ENCODE results near the gene VAT1L. TPM values are rescaled to one million over a fixed set of nuclear protein-coding genes. Genes with fewer than 3 reads are reported as not detected.
"Not testable (repeated sequence)": the region's sequence is repeated elsewhere in the genome, so short reads cannot be mapped to it uniquely, and the experiment has no call there.

VAT1L gene
- total and polyA plus RNA-seq, 3 experiments from 2014 or later = not detected

DNA sequence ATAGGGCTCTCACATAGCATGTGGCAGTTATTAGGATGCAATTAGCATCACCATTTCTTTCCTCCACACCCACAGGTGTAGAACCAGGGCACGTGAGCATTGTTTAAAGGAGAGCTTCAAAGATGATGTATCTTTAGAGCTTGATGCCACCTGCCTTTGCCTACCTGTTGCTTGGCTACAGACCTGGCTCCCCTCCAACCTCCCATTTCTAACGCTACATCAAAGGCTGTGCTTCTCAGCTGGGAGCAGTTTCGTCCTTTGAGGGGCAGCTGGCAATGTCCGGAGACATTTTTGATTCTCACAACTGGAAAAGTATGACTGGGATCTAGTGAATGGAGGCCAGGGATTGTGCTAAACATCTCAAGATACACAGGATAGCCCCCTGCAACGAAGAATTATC is 155.4 kb downstream of the VAT1L start:
- Histone ChIP-seq H3K27me3 (ENCODE audit: insufficient read depth, low read length, poor library complexity, severe bottlenecking) (no peaks in the 10 kb centered on the region), H3K36me3 (ENCODE audit: insufficient read depth, low read length) (no peaks in the 10 kb centered on the region), H3K27ac (ENCODE audit: low read depth, low read length) (no peak overlapping the region), H3K9me3 (ENCODE audit: low read length) (no peaks in the 10 kb centered on the region), H3K4me3 (ENCODE audit: low read length) (no peak overlapping the region), H3K4me1 (ENCODE audit: insufficient read depth, low read length) (no peaks in the 10 kb centered on the region)
- Mint-ChIP-seq H3K27me3 (peaks cover 0 to 11% of the 10 kb centered on the region in 2 donors), H3K4me3 (no peak overlapping the region), H3K36me3 (no peaks in the 10 kb centered on the region), H3K4me1 (no peaks in the 10 kb centered on the region), H3K9me3 (no peaks in the 10 kb centered on the region), H3K27ac (no peak overlapping the region)
- ChIA-PET POLR2A (no interaction called here), CTCF (no interaction called here)
- no peak for DNase-seq

DNA sequence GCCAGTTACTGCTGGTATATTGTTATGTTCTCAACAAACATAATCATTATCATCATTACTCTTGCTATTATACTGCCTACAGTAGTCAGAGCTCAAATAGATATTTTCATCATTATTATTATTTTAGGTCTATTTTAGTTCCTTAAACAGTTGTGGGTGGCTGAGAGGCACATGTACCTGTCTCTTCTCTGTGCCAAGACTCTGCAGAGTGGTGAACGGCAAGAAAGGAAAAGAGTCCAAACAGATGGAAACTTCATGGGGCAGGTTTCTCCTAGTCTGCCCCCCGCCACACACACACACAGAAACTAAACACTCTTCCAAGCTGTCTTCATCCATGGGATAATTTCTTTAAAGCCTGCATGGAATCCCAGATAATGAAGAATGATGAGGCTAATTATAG is 156.3 kb downstream of the VAT1L start:
- Mint-ChIP-seq H3K27ac (no peak overlapping the region), H3K36me3 (no peaks in the 10 kb centered on the region), H3K4me1 (no peaks in the 10 kb centered on the region), H3K27me3 (peaks cover 4 to 20% of the 10 kb centered on the region in 2 donors), H3K9me3 (no peaks in the 10 kb centered on the region), H3K4me3 (no peak overlapping the region)
- Histone ChIP-seq H3K9me3 (ENCODE audit: low read length) (no peaks in the 10 kb centered on the region), H3K27ac (ENCODE audit: low read depth, low read length) (no peak overlapping the region), H3K4me3 (ENCODE audit: low read length) (no peak overlapping the region), H3K36me3 (ENCODE audit: insufficient read depth, low read length) (no peaks in the 10 kb centered on the region), H3K4me1 (ENCODE audit: insufficient read depth, low read length) (no peaks in the 10 kb centered on the region), H3K27me3 (ENCODE audit: insufficient read depth, low read length, poor library complexity, severe bottlenecking) (no peaks in the 10 kb centered on the region)
- no peak for DNase-seq
- ChIA-PET POLR2A (no interaction called here), CTCF (no interaction called here)

DNA sequence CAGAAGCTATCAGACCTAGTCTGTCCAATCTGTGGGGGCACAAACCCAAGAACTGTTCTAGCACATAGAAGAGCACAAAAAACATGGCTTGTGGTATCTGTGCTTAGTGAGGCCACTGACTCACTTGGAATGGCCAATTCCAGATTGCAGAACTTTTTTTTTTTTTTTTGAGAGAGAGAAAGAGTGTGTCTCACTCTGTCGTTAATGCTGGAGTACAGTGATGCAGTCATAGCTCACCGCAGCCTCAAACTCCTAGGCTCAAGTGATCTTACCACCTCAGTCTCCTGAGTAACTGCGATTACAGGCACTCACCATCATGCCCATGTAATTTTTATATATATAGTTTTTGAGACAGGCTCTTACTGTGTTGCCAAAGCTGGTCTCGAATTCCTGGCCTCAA is 156.8 kb downstream of the VAT1L start:
- CTCF ChIA-PET = no interaction called here
- no peak overlapping the region for H3K27ac ChIP-seq (ENCODE audit: low read depth, low read length)
- no peaks in the 10 kb centered on the region for H3K4me1 Mint-ChIP-seq
- no peaks in the 10 kb centered on the region for H3K9me3 Mint-ChIP-seq
- no peak overlapping the region for H3K4me3 Mint-ChIP-seq
- no peak overlapping the region for H3K4me3 ChIP-seq (ENCODE audit: low read length)
- H3K9me3 ChIP-seq (ENCODE audit: low read length) = no peaks in the 10 kb centered on the region
- H3K27ac Mint-ChIP-seq = no peak overlapping the region
- H3K27me3 Mint-ChIP-seq = peaks cover 5 to 23% of the 10 kb centered on the region in 2 donors
- no peak for DNase-seq
- no peaks in the 10 kb centered on the region for H3K27me3 ChIP-seq (ENCODE audit: insufficient read depth, low read length, poor library complexity, severe bottlenecking)
- no peaks in the 10 kb centered on the region for H3K4me1 ChIP-seq (ENCODE audit: insufficient read depth, low read length)
- H3K36me3 ChIP-seq (ENCODE audit: insufficient read depth, low read length) = no peaks in the 10 kb centered on the region
- POLR2A ChIA-PET = no interaction called here
- no peaks in the 10 kb centered on the region for H3K36me3 Mint-ChIP-seq

DNA sequence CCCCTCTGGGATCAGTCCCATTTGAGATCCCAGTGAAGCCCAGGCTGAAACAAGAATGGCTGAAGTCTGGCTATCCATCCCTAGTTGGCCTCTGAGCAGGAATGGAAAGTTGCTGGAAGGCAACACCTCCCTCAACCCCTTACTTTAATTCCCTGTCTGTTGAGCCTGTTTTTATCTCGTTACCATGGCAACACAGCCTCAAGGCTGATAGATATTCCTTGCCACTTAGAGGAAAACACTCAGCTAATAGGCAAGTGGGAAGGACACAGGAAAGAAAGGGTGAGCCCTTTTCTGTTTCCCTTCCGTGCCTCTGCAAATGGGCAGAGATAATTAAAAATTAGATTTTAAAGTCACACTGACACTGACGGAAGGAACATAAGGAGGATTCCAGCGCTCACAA is 158.5 kb downstream of the VAT1L start:
- H3K9me3 Mint-ChIP-seq = no peaks in the 10 kb centered on the region
- Histone ChIP-seq H3K4me1 (ENCODE audit: insufficient read depth, low read length) (no peaks in the 10 kb centered on the region), H3K9me3 (ENCODE audit: low read length) (no peaks in the 10 kb centered on the region), H3K27me3 (ENCODE audit: insufficient read depth, low read length, poor library complexity, severe bottlenecking) (no peaks in the 10 kb centered on the region), H3K36me3 (ENCODE audit: insufficient read depth, low read length) (no peaks in the 10 kb centered on the region), H3K27ac (ENCODE audit: low read depth, low read length) (no peak overlapping the region), H3K4me3 (ENCODE audit: low read length) (no peak overlapping the region)
- peaks cover 5 to 27% of the 10 kb centered on the region in 2 donors for H3K27me3 Mint-ChIP-seq
- no peak for DNase-seq
- ChIA-PET POLR2A (no interaction called here), CTCF (no interaction called here)
- no peaks in the 10 kb centered on the region for H3K4me1 Mint-ChIP-seq
- H3K27ac Mint-ChIP-seq = no peak overlapping the region
- no peak overlapping the region for H3K4me3 Mint-ChIP-seq
- no peaks in the 10 kb centered on the region for H3K36me3 Mint-ChIP-seq

DNA sequence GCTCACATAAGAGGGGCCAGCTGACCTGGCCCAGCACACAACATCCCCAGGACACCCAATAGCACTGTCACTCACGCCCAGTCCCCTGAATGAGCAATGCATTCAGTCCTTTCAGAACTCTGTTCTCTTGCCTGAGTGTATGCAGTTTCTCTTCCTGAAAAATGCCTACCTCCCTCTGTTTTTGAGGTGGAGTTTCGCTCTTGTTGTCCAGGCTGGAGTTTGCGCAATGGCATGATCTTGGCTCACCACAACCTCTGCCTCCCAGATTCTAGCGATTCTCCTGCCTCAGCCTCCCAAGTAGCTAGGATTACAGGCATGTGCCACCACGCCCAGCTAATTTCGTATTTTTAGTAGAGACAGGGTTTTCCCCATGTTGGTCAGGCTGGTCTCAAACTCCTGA is 159.2 kb downstream of the VAT1L start:
- H3K4me1 Mint-ChIP-seq; H3K4me3 Mint-ChIP-seq; H3K27ac Mint-ChIP-seq; POLR2A ChIA-PET; DNase-seq; H3K27me3 ChIP-seq (ENCODE audit: insufficient read depth, low read length, poor library complexity, severe bottlenecking); H3K9me3 Mint-ChIP-seq; CTCF ChIA-PET; H3K4me1 ChIP-seq (ENCODE audit: insufficient read depth, low read length); H3K36me3 Mint-ChIP-seq; H3K36me3 ChIP-seq (ENCODE audit: insufficient read depth, low read length); H3K4me3 ChIP-seq (ENCODE audit: low read length); H3K27ac ChIP-seq (ENCODE audit: low read depth, low read length); H3K9me3 ChIP-seq (ENCODE audit: low read length): not testable (repeated sequence)
- H3K27me3 Mint-ChIP-seq = peaks cover 5 to 27% of the 10 kb centered on the region in 2 donors

DNA sequence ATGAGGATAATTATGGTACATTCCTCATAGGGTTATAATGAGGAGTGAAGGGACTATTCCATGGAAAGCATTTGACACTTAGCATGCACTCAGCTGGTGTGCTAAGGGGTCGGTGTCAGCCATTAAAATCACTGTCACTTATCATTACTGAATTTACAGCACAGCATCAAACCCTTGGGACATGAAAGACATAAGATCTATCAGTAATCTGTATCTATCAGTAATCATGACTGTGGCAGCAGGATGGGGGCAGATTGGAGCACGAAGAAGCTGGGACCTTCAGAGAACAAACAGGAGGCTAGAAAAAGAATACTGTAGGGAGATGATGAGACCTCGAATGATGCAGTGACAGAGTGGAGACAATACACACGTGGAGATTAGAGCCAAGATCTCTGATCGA is 160.5 kb downstream of the VAT1L start:
- ChIA-PET CTCF (no interaction called here), POLR2A (no interaction called here)
- Mint-ChIP-seq H3K4me1 (no peaks in the 10 kb centered on the region), H3K27ac (no peak overlapping the region), H3K9me3 (no peaks in the 10 kb centered on the region), H3K36me3 (no peaks in the 10 kb centered on the region), H3K27me3 (peaks cover 5 to 28% of the 10 kb centered on the region in 2 donors), H3K4me3 (no peak overlapping the region)
- no peaks in the 10 kb centered on the region for H3K9me3 ChIP-seq (ENCODE audit: low read length)
- no peaks in the 10 kb centered on the region for H3K27me3 ChIP-seq (ENCODE audit: insufficient read depth, low read length, poor library complexity, severe bottlenecking)
- no peaks in the 10 kb centered on the region for H3K4me1 ChIP-seq (ENCODE audit: insufficient read depth, low read length)
- DNase-seq = no peak
- H3K27ac ChIP-seq (ENCODE audit: low read depth, low read length) = no peak overlapping the region
- H3K4me3 ChIP-seq (ENCODE audit: low read length) = no peak overlapping the region
- H3K36me3 ChIP-seq (ENCODE audit: insufficient read depth, low read length) = no peaks in the 10 kb centered on the region

DNA sequence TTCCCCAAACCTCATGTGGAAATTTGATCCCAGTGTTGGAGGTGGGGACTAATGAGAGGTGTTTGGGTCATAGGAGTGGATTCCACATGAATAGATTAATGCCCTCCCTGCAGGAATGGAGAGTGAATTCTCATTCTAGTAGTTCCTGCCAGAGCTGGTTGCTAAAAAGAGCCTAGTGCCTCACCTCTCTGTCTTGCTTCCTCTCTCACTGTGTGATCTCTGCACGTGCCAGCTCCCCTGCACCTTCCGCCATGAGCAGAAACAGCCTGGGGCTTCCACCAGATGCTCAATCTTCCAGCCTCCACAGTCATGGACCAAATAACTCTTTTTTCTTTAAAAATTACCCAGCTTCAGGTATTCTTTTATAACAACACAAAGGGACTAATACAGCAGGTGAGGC is 161.1 kb downstream of the VAT1L start:
- no peak overlapping the region for H3K4me3 Mint-ChIP-seq
- H3K27me3 Mint-ChIP-seq = peaks cover 5 to 32% of the 10 kb centered on the region in 2 donors
- no peaks in the 10 kb centered on the region for H3K4me1 Mint-ChIP-seq
- no peaks in the 10 kb centered on the region for H3K27me3 ChIP-seq (ENCODE audit: insufficient read depth, low read length, poor library complexity, severe bottlenecking)
- H3K27ac Mint-ChIP-seq = no peak overlapping the region
- DNase-seq = no peak
- H3K9me3 ChIP-seq (ENCODE audit: low read length) = no peaks in the 10 kb centered on the region
- ChIA-PET CTCF (no interaction called here), POLR2A (no interaction called here)
- no peak overlapping the region for H3K27ac ChIP-seq (ENCODE audit: low read depth, low read length)
- no peaks in the 10 kb centered on the region for H3K4me1 ChIP-seq (ENCODE audit: insufficient read depth, low read length)
- no peaks in the 10 kb centered on the region for H3K36me3 Mint-ChIP-seq
- H3K4me3 ChIP-seq (ENCODE audit: low read length) = no peak overlapping the region
- H3K36me3 ChIP-seq (ENCODE audit: insufficient read depth, low read length) = no peaks in the 10 kb centered on the region
- no peaks in the 10 kb centered on the region for H3K9me3 Mint-ChIP-seq

DNA sequence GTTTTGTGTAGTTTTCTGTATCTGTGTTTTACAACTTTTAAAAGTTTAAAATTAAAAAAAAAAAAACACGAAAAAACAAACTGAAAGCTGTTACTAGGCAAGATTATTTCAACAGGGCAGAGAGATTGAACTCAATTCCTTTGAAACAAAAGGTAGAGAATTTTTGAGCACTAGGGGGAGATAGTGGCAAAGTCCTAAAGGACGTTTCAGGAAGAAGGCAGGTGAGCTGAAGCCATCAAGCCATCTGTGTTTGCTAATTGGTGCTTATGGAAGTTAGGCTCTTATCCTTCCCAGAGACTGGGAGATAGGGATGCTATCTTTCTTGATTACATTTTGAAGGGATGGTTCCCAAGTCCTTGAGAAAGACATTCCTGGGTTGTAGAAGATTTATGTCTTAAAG is 163.4 kb downstream of the VAT1L start:
- H3K4me3 Mint-ChIP-seq = no peak overlapping the region
- POLR2A ChIA-PET = no interaction called here

DNA sequence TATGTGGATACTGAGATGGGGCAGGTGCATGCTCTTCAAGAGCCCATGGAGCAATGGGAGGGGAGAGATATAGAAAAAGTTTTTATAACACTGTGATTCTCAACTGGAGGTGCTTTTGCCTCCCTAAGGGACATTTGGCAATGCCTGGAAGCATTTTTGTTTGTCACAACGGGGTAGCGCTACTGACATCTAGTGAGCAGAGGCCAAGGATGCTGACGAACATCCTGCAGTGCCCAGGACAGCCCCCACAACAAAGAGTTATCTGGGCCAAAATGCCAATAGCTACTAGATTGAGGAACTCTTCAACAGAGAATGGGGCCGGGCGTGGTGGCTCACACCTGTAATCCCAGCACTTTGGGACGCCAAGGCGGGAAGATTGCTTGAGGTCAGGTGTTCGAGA is 166.8 kb downstream of the VAT1L start:
- no peaks in the 10 kb centered on the region for H3K36me3 Mint-ChIP-seq
- no peak overlapping the region for H3K4me3 Mint-ChIP-seq
- Histone ChIP-seq H3K4me3 (ENCODE audit: low read length) (no peak overlapping the region), H3K36me3 (ENCODE audit: insufficient read depth, low read length) (no peaks in the 10 kb centered on the region), H3K9me3 (ENCODE audit: low read length) (no peaks in the 10 kb centered on the region), H3K27me3 (ENCODE audit: insufficient read depth, low read length, poor library complexity, severe bottlenecking) (no peaks in the 10 kb centered on the region), H3K4me1 (ENCODE audit: insufficient read depth, low read length) (no peaks in the 10 kb centered on the region), H3K27ac (ENCODE audit: low read depth, low read length) (no peak overlapping the region)
- DNase-seq = no peak
- ChIA-PET CTCF (no interaction called here), POLR2A (no interaction called here)
- H3K27me3 Mint-ChIP-seq = peaks cover 4 to 20% of the 10 kb centered on the region in 2 donors
- no peaks in the 10 kb centered on the region for H3K4me1 Mint-ChIP-seq
- H3K9me3 Mint-ChIP-seq = no peaks in the 10 kb centered on the region
- peak overlapping the region in 1 of 8 donors; percentile 22 for H3K27ac Mint-ChIP-seq

More for the DNA sequence above, 163.4 kb downstream of the VAT1L start:
- Mint-ChIP-seq H3K27me3 (peaks cover 5 to 36% of the 10 kb centered on the region in 2 donors), H3K4me1 (no peaks in the 10 kb centered on the region), H3K27ac (no peak overlapping the region), H3K9me3 (no peaks in the 10 kb centered on the region), H3K36me3 (no peaks in the 10 kb centered on the region)
- H3K36me3 ChIP-seq (ENCODE audit: insufficient read depth, low read length) = no peaks in the 10 kb centered on the region
- H3K9me3 ChIP-seq (ENCODE audit: low read length) = no peaks in the 10 kb centered on the region
- H3K4me3 ChIP-seq (ENCODE audit: low read length) = no peak overlapping the region
- H3K27ac ChIP-seq (ENCODE audit: low read depth, low read length) = no peak overlapping the region
- no peak for DNase-seq
- no peaks in the 10 kb centered on the region for H3K4me1 ChIP-seq (ENCODE audit: insufficient read depth, low read length)
- H3K27me3 ChIP-seq (ENCODE audit: insufficient read depth, low read length, poor library complexity, severe bottlenecking) = no peaks in the 10 kb centered on the region
- CTCF ChIA-PET = interaction anchor here (0.5 kb wide), 1 partner anchor 24 kb away, joined by 3 read pairs; no protein-coding TSS in a partner anchor
